Subcutaneous abdominal adipose tissue (tissue), 5 donors: Measurements from ENCODE around the gene CDH12.
"Not testable (repeated sequence)": the region's sequence is repeated elsewhere in the genome, so short reads cannot be mapped to it uniquely, and the experiment has no call there.

Experiments
- H3K27ac ChIP-seq: one replicate; pipeline ENCODE4 v1.7.0; 2013; ENCODE audit warnings: low read depth, mild to moderate bottlenecking, inconsistent platforms, low read length, moderate library complexity
- H3K27me3 ChIP-seq, 5 donors: one replicate each; pipeline ENCODE4 v1.7.0; 2013; ENCODE audit warnings: low read length in 5 of 5, inconsistent platforms in 1 of 5; ENCODE audit not compliant: control insufficient read depth in 5 of 5, insufficient read depth in 4 of 5
- H3K36me3 ChIP-seq, 5 donors: one replicate each; pipeline ENCODE4 v1.7.0; 2013; ENCODE audit warnings: low read length in 5 of 5; ENCODE audit not compliant: control insufficient read depth in 5 of 5, insufficient read depth in 5 of 5
- H3K4me1 ChIP-seq, 5 donors: one replicate each; pipeline ENCODE4 v1.7.0; 2013; ENCODE audit warnings: low read length in 5 of 5, mild to moderate bottlenecking in 3 of 5, moderate library complexity in 1 of 5; ENCODE audit not compliant: control insufficient read depth in 5 of 5, insufficient read depth in 5 of 5
- H3K4me3 ChIP-seq, 5 donors: one replicate each; pipeline ENCODE4 v1.7.0; 2013; ENCODE audit warnings: low read length in 5 of 5, low read depth in 1 of 5
- H3K9ac ChIP-seq, 5 donors: one replicate each; pipeline ENCODE4 v1.7.0; 2013; ENCODE audit warnings: low read length in 5 of 5, mild to moderate bottlenecking in 4 of 5, moderate library complexity in 3 of 5
- H3K9me3 ChIP-seq, 5 donors: one replicate each; pipeline ENCODE4 v1.7.0; 2013; ENCODE audit warnings: low read length in 5 of 5; ENCODE audit not compliant: control insufficient read depth in 5 of 5
- donor health status: healthy.
- donor health status: healthy.
- donor health status: healthy.
- donor health status: healthy.
- donor health status: healthy.

Gene CDH12

DNA sequence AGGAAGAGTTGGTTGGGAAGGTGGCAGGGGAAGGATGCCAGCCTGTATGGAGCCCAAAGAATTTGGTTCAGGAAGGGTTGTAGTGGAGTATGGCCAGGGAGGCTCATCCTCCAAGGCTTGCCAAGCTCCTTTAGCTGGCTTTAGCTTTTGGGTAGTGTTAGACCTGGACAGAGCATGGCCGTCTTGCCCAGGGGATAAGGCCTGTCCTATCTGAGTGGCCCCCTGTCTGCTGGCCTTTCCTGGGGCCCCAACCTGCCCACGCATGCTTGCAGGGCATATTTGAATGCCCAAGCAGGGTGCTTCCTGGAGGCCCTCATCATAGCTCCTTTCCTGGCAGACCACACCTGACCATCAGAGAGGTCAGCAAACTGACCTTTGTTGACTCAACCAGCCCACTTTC is 227.7 kb downstream of the CDH12 start:
- Histone ChIP-seq H3K27me3 (no peaks in the 10 kb centered on the region), H3K9ac (no peak overlapping the region), H3K9me3 (peaks cover 0 to 9% (median 3%) of the 10 kb centered on the region in 5 donors), H3K36me3 (no peaks in the 10 kb centered on the region), H3K4me3 (no peak overlapping the region), H3K27ac (no peak overlapping the region), H3K4me1 (no peaks in the 10 kb centered on the region)

DNA sequence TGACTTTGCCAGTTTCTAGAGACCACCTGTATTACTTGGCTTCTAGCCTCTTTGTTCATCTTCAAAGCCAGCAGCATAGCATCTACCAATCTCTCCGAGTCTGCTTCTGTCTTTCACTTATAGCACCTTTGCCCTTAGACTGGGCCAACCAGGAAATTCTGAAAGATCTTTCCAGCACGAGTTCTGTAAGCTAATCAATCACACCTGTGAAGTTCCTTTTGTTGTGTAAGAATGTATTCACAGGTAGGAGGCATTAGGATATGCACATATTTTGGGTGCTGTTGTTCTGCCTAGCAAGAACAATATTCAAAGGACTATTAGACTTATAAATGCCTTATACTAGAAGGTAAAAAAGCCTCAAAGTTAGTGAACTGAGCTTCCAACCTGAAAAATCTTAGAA is 232.1 kb downstream of the CDH12 start:
- Histone ChIP-seq H3K36me3 (no peaks in the 10 kb centered on the region), H3K4me1 (no peaks in the 10 kb centered on the region), H3K9me3 (peaks cover 0 to 8% (median 3%) of the 10 kb centered on the region in 5 donors), H3K27me3 (no peaks in the 10 kb centered on the region), H3K4me3 (no peak overlapping the region), H3K27ac (no peak overlapping the region), H3K9ac (no peak overlapping the region)

DNA sequence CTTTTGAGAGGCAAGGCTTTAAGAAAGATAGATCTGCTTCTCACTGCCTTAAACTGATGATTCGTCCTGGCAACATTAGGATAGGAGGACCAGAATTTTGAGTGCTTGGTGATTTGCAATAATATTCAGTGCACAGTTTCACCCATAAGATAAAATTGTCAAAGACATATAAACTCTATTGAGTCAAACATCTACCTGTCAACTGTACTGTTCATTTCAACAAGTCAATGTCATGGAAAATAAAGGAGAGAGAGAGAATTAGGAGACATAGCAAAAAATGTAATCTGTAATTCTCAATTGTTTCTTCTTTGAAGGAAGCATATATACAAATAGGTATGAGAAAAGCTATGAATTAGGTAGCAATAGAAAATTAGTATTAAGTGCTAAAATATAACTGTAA is 237.2 kb downstream of the CDH12 start:
- no peaks in the 10 kb centered on the region for H3K27me3 ChIP-seq
- no peak overlapping the region for H3K27ac ChIP-seq
- no peaks in the 10 kb centered on the region for H3K4me1 ChIP-seq
- H3K9me3 ChIP-seq = no peaks in the 10 kb centered on the region
- no peak overlapping the region for H3K4me3 ChIP-seq
- no peaks in the 10 kb centered on the region for H3K36me3 ChIP-seq
- H3K9ac ChIP-seq = no peak overlapping the region

DNA sequence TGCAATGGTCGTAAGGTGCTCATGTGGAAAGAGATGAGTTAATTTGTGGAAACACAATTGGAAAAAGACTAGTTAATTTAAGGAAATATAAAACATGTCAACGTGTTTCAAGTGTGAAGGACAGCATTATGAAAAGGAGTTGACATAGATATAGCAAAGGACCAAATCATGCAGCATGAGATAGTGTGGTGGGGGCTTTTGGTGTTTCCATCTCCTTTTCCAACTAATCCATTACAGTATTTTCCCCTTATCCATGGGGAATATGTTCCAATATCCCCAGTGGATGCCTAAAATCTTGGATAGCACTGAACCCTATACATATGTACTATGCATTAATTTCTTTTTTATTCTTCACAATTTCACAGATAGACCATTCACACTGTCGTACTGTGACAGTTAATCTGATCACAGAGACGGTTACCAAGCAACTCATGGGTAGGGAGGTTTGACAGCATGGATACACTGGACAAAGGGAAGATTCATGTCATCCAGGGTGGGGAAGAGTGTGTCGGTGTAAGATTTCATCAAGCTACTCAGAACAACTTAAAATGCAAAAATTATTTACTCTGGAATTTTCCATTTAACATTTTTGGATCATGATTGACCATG is 238.6 kb downstream of the CDH12 start:
- Histone ChIP-seq H3K4me3 (no peak overlapping the region), H3K4me1 (no peaks in the 10 kb centered on the region), H3K9ac (no peak overlapping the region), H3K36me3 (no peaks in the 10 kb centered on the region), H3K27ac (no peak overlapping the region), H3K9me3 (no peaks in the 10 kb centered on the region), H3K27me3 (no peaks in the 10 kb centered on the region)

DNA sequence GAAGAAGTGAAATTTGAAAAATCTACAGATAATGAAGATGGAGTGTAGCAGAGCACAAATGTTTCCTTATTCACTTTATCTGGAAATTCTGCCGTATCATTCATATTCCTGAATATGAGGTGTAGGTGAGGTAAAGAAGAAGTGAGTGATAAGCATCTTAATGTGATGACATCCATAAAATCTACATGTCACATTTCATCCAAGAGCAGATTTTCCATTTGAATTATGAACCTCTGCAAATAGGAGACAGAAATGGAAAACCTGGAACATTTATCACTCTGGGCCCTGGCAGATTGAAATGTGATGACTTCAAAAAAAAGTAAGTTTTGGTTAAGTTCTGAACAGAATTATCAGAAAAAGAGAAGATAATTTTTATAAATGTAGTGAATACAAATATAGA is 240.2 kb downstream of the CDH12 start:
- no peaks in the 10 kb centered on the region for H3K4me1 ChIP-seq
- no peak overlapping the region for H3K27ac ChIP-seq
- no peak overlapping the region for H3K9ac ChIP-seq
- no peaks in the 10 kb centered on the region for H3K27me3 ChIP-seq
- H3K9me3 ChIP-seq = peaks cover 0 to 2% (median 0%) of the 10 kb centered on the region in 5 donors
- H3K36me3 ChIP-seq = no peaks in the 10 kb centered on the region
- H3K4me3 ChIP-seq = no peak overlapping the region

DNA sequence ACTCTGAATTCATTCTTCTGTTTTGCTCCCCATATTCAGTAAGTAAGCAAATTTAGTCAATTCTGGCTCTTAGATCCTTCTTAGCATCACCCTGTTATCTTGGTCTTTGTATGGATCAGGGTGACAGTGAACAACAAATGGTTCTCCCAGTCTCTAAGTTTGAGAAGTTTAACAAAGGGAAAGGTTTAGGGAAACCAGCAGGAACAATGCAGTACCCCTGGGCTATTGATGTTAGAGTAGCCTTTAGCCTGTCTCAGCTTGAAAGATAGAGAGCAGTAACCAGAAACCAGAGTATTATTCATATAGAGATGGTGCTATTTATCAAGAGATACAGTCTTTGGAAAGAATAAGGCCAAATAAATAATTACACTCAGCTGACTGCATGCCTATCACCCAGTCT is 241.8 kb downstream of the CDH12 start:
- H3K27ac ChIP-seq = no peak overlapping the region
- no peaks in the 10 kb centered on the region for H3K4me1 ChIP-seq
- no peaks in the 10 kb centered on the region for H3K36me3 ChIP-seq
- no peak overlapping the region for H3K4me3 ChIP-seq
- peaks cover 0 to 11% (median 6%) of the 10 kb centered on the region in 5 donors for H3K9me3 ChIP-seq
- H3K27me3 ChIP-seq = no peaks in the 10 kb centered on the region
- H3K9ac ChIP-seq = no peak overlapping the region

DNA sequence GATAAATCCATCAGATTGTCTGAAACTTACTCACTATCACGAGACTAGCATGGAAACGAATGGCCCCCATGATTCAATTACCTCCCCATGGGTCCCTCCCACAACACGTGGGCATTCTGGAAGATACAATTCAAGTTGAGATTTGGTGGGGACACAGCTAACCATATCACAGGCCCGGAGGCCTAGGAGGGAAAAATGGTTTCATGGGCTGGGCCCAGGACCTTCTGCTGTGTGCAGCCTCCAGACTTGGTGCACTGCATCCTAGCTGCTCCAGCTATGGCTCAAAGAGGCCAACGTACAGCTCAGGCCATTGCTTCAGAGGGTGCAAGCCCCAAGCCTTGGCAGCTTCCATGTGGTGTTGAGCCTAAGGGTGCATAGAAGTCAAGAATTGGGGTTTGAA is 245.6 kb downstream of the CDH12 start:
- not testable (repeated sequence) for H3K4me1 ChIP-seq, H3K27ac ChIP-seq, H3K9ac ChIP-seq, H3K36me3 ChIP-seq, H3K27me3 ChIP-seq, H3K4me3 ChIP-seq
- peaks cover 0 to 12% (median 8%) of the 10 kb centered on the region in 5 donors for H3K9me3 ChIP-seq

DNA sequence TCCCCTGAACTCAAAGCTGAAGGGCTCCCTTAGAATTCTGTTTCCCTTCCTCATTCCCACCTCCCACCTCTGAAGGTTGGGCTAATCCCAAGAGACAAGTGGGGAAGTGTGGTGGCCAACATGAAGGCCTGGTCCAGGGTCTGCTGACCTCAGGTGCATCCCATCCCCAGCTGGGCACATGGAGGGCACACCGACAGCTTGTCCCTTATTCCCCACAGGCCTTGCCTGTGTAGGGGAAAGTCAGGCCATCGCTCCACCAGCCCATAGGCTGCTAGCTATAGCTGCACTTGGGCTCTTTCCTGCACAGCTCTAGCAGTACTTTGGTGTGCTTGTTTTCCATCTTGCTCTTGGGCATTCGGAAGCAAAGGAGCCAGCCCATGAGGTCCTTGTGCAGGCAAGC is 247.7 kb downstream of the CDH12 start:
- Histone ChIP-seq H3K27ac (no peak overlapping the region), H3K4me3 (no peak overlapping the region), H3K9ac (no peak overlapping the region), H3K36me3 (no peaks in the 10 kb centered on the region), H3K27me3 (no peaks in the 10 kb centered on the region), H3K9me3 (peaks cover 0 to 12% (median 8%) of the 10 kb centered on the region in 5 donors), H3K4me1 (no peaks in the 10 kb centered on the region)

DNA sequence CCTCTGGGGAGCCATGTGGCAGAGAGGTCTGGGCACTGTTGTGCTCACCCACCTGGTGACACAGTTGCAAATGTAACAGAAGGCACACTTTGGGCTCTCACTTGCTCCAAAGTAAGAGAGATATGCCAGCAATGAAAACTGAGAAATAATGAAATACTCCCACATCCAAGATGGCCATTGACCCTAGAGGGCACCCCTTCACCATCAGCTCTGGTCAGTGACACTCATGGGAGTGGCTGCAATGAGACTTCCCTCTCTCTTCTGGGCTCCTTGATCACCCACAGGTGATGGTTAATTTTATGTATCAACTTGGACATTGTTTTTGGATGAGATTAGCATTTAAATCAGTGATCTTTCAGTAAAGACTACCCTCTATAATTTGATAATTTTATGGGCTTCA is 248.4 kb downstream of the CDH12 start:
- H3K9ac ChIP-seq = no peak overlapping the region
- no peaks in the 10 kb centered on the region for H3K36me3 ChIP-seq

DNA sequence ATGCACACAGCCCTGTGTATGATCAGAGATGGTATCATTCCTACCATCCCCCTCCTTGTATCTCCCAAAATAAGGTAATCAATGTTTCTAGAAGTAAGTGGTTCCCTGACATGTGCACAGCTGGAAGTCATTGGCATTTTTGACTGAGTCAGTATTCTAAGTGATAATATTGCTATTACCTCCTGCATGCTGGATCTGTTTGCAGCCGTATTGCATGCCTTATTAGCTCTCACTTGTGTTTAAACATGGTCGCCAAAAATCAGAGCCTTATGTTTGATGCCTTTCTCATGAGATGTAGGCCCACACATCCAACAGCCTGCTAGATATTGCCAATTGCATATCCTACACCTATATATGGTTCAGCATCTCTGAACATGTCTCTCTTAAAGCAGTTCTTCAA is 254.3 kb downstream of the CDH12 start:
- no peak overlapping the region for H3K9ac ChIP-seq
- no peak overlapping the region for H3K4me3 ChIP-seq
- H3K4me1 ChIP-seq = no peaks in the 10 kb centered on the region
- H3K27me3 ChIP-seq = no peaks in the 10 kb centered on the region
- no peaks in the 10 kb centered on the region for H3K36me3 ChIP-seq
- H3K9me3 ChIP-seq = peaks cover 0 to 1% (median 0%) of the 10 kb centered on the region in 5 donors
- no peak overlapping the region for H3K27ac ChIP-seq

More for the DNA sequence above, 248.4 kb downstream of the CDH12 start:
- peaks cover 0 to 12% (median 8%) of the 10 kb centered on the region in 5 donors for H3K9me3 ChIP-seq
- H3K4me1 ChIP-seq = no peaks in the 10 kb centered on the region
- H3K27ac ChIP-seq = no peak overlapping the region
- no peaks in the 10 kb centered on the region for H3K27me3 ChIP-seq
- no peak overlapping the region for H3K4me3 ChIP-seq
